Astrocyte of the cerebellum (primary cell): ENCODE data around the gene EBF4.
A peak's percentile ranks its signal among the peaks of the same experiment; 100 is the strongest.
"Not testable (repeated sequence)": the region's sequence is repeated elsewhere in the genome, so short reads cannot be mapped to it uniquely, and the experiment has no call there.

Experiments
- DNase-seq: peaks from one replicate; pipeline ENCODE4 v3.0.0-alpha.2; 2011; ENCODE audit warnings: low read depth
- H3K4me3 ChIP-seq: 2 replicates; pipeline ENCODE4 v1.5.1; 2011; ENCODE audit warnings: mild to moderate bottlenecking, low read depth, low read length, moderate library complexity
- in situ Hi-C: cut with HindIII; loops from 2 replicates; pipeline ENCODE4 v1.10.0; 2017; ENCODE audit warnings: low sequenced_read_pairs
- TF ChIP-seq, protein P1 (sequence below): IDR thresholded peaks from 2 replicates; pipeline ENCODE4 v1.5.1; 2012; ENCODE audit warnings: low read length, low read depth, moderate library complexity, mild to moderate bottlenecking; ENCODE audit errors: missing control alignments

EBF4 gene

DNA sequence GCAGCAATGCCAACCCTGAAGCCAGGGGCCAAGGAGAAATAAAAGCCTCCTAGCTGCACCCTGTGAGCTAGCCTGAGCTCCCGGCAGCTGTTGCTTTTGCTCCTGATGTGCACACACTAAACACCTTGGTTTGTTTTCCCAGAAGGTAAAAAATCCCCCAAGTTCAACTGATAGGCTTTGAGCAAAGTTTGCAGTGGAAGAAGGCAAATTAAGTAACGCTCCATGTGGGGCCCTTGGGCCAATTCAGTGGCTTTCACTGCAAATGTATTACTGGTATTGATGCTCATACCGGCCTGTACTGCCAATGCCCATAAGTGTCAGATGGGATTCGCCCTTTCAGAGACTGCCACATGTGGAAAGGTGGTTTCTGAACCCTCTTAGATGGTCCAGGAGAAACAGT, 19.1 kb upstream of the EBF4 start:
- no peak overlapping the region for H3K4me3 ChIP-seq
- in situ Hi-C loops, result no loop called here
- TF ChIP-seq, protein P1, sequence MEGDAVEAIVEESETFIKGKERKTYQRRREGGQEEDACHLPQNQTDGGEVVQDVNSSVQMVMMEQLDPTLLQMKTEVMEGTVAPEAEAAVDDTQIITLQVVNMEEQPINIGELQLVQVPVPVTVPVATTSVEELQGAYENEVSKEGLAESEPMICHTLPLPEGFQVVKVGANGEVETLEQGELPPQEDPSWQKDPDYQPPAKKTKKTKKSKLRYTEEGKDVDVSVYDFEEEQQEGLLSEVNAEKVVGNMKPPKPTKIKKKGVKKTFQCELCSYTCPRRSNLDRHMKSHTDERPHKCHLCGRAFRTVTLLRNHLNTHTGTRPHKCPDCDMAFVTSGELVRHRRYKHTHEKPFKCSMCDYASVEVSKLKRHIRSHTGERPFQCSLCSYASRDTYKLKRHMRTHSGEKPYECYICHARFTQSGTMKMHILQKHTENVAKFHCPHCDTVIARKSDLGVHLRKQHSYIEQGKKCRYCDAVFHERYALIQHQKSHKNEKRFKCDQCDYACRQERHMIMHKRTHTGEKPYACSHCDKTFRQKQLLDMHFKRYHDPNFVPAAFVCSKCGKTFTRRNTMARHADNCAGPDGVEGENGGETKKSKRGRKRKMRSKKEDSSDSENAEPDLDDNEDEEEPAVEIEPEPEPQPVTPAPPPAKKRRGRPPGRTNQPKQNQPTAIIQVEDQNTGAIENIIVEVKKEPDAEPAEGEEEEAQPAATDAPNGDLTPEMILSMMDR, result no peak
- no peak for DNase-seq

DNA sequence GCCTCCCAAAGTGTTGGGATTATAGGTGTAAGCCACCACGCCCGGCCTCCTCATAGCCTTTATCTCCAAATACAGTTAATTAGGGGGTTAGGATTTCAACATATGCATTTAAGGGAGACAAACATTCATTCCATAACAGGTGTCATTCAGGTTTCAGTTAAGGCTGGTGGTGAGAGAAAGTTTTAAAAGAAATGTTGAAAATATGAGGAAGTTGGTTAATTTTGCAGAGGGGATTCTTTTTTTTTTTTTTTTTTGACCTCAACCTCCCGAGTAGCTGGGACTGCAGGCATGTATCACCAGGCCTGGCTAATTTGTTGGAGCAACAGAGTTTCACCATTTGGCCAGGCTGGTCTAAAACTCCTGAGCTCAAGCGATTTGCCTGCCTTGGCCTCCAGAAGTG, 12.5 kb upstream of the EBF4 start:
- DNase-seq, result no peak
- TF ChIP-seq, protein P1, result no peak
- in situ Hi-C loops, result no loop called here
- no peak overlapping the region for H3K4me3 ChIP-seq

- H3K4me3 ChIP-seq, in situ Hi-C loops, DNase-seq: not testable (repeated sequence)
Measured at GRCh38 chr20:2682040-2682439, 10.5 kb upstream of the EBF4 start.

DNA sequence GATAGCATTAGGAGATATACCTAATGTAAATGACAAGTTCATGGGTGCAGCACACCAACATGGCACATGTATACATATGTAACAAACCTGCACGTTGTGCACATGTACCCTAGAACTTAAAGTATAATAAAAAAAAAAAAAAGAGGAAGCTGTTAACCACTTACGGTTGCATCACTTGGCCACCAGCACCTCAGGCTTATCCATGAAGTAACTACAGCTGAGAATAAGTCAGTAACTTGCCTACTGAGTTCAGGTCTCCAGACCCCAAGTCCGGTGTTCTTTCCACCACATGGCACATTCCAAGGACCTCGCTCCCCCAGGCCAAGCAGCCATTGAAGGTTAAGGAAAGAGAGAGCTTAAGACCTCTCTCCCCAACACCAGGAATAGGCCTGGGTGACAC, 7.8 kb upstream of the EBF4 start:
- in situ Hi-C loops, H3K4me3 ChIP-seq, DNase-seq: not testable (repeated sequence)

DNA sequence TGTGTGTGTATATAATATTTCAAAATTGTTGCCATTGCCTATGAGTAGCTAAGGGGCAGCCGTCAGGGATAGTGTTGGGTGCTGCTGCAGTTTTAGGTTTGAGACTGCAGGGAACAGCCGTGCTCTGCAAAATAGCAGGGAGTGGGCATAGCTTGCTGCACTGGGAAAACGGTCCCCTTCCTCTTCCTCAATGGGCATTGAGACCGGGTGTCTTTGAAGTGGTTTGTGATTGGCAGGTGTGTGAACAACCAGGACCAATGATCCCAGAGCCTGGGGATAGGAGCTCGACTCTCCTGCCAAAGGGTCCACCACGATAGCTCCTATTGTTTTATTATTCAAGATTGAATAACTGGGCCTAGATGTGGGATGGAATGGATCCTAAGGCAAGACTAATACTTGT, 5.1 kb upstream of the EBF4 start:
- no peak overlapping the region for H3K4me3 ChIP-seq
- in situ Hi-C loops, result no loop called here
- DNase-seq, result no peak
- TF ChIP-seq, protein P1, result no peak

DNA sequence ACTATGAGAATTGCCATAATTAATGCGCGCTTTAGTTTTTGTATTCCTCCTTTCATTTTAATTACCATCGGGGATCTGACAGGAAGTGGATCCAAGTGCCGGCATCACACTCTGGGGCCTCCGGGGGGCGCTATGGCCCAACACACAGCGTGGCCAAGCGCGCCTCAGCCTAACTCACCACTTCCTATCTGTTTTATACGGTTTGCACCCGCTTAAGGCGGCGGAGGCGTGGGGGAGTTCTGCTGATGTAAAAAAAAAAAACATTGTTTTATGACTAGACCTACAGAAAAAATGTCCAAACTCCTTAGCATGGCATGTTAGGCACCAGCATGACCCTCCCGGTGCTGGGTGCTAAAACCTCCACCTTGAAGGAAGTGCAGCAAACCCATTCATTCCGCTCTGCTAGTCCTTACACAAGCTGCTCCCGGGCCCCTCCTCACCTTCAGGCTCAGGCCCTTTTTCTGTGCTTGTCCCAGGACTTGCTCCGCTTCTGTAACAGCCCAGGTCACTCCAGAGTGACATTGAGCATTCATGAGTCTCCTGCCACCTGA, 4.5 kb upstream of the EBF4 start:
- in situ Hi-C loops, result no loop called here
- DNase-seq, result no peak
- TF ChIP-seq, protein P1, result peak; percentile 52
- no peak overlapping the region for H3K4me3 ChIP-seq

DNA sequence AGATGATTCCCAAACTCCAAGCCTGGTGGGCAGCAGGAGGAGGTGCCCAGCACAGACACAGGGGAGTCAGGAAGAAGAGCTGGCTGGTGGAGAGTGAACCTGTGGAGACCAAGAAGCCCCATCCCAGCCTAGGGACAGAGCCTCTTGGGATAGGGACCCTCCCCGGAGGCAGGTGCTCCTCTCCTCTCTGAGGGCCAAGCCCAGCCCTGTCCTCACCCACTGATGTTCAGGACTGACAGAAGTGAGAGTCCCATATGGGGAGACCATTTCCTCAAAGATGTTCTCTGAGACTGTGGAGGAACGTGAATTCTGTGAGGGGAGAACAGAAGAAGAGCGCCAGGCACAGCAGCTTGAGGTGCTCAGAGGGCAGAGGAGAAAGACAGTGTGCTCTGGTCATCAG, 2.4 kb upstream of the EBF4 start:
- in situ Hi-C loops, result no loop called here
- H3K4me3 ChIP-seq, result no peak overlapping the region
- TF ChIP-seq, protein P1, result no peak
- no peak for DNase-seq

DNA sequence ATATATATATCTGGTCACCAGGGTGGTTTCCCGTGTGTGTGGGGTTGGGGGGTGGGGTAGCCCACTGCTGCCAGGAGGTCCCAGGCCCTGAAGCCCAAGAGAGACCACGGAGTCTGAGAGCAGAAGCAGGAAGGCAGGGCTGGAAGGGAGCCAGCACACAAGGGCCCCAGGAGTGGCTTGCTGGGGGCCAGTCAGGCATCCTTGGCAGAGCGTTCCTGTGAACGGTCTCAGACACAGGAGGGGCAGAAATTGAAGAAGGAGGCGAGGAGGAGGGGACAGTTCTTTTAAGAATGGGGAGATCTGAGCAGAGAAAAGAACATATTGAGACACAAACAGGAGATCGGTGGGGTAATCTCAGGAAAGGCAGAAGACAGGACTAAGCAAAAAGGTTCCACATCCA, 1.9 kb upstream of the EBF4 start:
- in situ Hi-C loops, result no loop called here
- TF ChIP-seq, protein P1, result no peak
- no peak overlapping the region for H3K4me3 ChIP-seq
- no peak for DNase-seq
